Left ventricle myocardium inferior (tissue), 1 donor: ENCODE results near the gene EEA1. TPM values are rescaled to one million over a fixed set of nuclear protein-coding genes. Genes with fewer than 3 reads are reported as not detected.

ENCODE experiments used
- DNase-seq: peaks from one replicate; pipeline ENCODE4 v3.0.0-alpha.2; 2020
- H3K27ac ChIP-seq: fragments of 200-600 bp; replicated peaks from 2 replicates; pipeline ENCODE4 v1.8.0; 2021
- H3K27me3 ChIP-seq: fragments of 200-600 bp; 2 replicates; pipeline ENCODE4 v1.8.0; 2021; ENCODE audit warnings: low read depth
- H3K36me3 ChIP-seq: fragments of 200-600 bp; 2 replicates; pipeline ENCODE4 v1.8.0; 2021
- H3K4me1 ChIP-seq: fragments of 200-600 bp; 2 replicates; pipeline ENCODE4 v1.8.0; 2021
- H3K4me3 ChIP-seq: fragments of 200-600 bp; 2 replicates; pipeline ENCODE4 v1.8.0; 2021; ENCODE audit warnings: mild to moderate bottlenecking, moderate library complexity
- H3K9me3 ChIP-seq: fragments of 200-600 bp; replicated peaks from 2 replicates; pipeline ENCODE4 v1.8.0; 2021
- intact Hi-C: fragments of 100-400 bp; cut with micrococcal nuclease; formaldehyde crosslinking; loops from one replicate; pipeline ENCODE4 v1.11.0; 2022
- total RNA-seq: library from RNA; stranded (reverse); fragmentation: NEBNext Ultra II Directional; extraction: Animal tissue kit (Norgen Biotek cat#: 25700); gene quantifications from one replicate; pipeline ENCODE4 v1.2.1, GENCODE V29; 2021
- TF ChIP-seq, protein P1 (sequence below): fragments of 200-600 bp; IDR thresholded peaks from 2 replicates; pipeline ENCODE4 v1.8.0; 2021; ENCODE audit warnings: antibody characterized with exemption, mild to moderate bottlenecking, borderline replicate concordance
- donor health status: DM: no; HTN: yes; CAD: no; lungs with severe emphysema.

EEA1 gene
- total RNA-seq, 1 donor from 2014 or later, result 23.9 TPM

DNA sequence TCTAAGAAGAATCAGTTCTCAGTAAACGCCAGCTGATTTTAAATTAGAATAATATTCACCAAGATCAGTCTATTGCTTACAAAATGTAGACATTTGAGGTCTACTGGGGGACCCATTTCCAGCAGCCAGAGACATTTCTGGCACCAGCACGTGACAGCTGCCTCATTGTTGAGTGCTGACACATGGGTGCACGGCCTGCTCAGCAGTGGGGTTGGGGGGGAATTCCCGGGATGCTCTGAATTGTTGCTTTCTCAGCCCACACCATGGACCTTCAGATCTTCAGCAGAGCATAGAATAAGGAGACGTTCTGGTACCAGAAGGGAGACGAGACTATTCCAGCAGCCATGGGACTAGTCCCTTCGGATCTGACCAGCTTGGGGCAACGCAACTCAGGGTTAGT is 208.0 kb downstream of the EEA1 start:
- intact Hi-C loops, result no loop called here
- no peak overlapping the region for H3K4me3 ChIP-seq

More for the DNA sequence above, 208.0 kb downstream of the EEA1 start:
- no peak for DNase-seq
- Histone ChIP-seq H3K27me3 (no peaks in the 10 kb centered on the region), H3K36me3 (no peaks in the 10 kb centered on the region), H3K4me1 (no peaks in the 10 kb centered on the region), H3K9me3 (peaks cover 11% of the 10 kb centered on the region), H3K27ac (no peak overlapping the region)
- TF ChIP-seq, protein P1, sequence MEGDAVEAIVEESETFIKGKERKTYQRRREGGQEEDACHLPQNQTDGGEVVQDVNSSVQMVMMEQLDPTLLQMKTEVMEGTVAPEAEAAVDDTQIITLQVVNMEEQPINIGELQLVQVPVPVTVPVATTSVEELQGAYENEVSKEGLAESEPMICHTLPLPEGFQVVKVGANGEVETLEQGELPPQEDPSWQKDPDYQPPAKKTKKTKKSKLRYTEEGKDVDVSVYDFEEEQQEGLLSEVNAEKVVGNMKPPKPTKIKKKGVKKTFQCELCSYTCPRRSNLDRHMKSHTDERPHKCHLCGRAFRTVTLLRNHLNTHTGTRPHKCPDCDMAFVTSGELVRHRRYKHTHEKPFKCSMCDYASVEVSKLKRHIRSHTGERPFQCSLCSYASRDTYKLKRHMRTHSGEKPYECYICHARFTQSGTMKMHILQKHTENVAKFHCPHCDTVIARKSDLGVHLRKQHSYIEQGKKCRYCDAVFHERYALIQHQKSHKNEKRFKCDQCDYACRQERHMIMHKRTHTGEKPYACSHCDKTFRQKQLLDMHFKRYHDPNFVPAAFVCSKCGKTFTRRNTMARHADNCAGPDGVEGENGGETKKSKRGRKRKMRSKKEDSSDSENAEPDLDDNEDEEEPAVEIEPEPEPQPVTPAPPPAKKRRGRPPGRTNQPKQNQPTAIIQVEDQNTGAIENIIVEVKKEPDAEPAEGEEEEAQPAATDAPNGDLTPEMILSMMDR, result no peak

Other genes with a start within 250 kb of the EEA1 start
- not detected for gene PLEKHG7, start 226.3 kb downstream of the EEA1 start, total RNA-seq